Effector CD8-positive, alpha-beta T cell (primary cell): ENCODE data around the gene RPL39L.

Experiments used
- DNase-seq: peaks from one replicate; lab custom pipeline; 2025; lab: John Stamatoyannopoulos, UW

RPL39L gene

DNA sequence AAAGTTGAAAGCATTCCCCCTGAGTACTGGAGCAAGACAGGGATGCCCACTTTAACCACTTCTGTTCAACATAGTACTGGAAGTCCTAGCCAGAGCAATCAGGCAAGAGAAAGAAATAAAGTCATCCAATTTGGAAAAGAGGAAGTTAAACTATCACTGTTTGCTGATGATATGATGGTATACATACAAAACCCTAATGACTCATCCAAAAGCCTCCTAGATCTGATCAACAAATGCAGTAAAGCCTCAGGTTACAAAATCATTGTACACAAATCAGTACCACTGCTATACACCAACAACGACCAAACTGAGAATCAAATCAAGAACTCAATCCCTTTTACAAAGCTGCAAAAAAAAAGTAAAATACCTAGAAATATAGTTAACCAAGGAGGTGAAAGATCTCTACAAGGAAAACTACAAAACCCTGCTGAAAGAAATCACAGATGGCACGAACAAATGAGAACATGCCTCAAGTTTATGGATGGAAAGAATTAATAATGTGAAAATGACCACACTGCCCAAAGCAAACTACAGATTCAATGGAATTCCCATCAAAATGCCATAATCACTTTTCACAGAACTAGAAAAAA, 40.3 kb downstream of the RPL39L start:
- no peak for DNase-seq

DNA sequence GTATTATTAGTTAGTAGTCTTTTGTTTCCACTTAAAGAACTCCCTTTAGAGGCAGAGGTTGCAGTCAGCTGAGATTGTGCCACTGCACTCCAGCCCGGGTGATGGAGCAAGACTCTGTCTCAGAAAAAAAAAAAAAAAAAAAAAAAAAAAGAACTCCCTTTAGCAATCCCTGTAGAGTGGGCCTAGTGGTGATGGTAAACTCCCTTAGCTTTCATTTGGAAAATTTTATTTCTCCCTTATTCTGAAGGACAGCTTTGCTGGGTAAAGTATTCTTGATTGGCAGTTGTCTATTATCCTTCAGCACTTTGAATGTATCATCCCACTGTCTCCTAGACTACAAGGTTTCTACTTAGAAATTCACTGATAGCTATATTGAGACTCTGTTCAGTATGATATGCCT, 46.0 kb downstream of the RPL39L start:
- DNase-seq, result no peak

DNA sequence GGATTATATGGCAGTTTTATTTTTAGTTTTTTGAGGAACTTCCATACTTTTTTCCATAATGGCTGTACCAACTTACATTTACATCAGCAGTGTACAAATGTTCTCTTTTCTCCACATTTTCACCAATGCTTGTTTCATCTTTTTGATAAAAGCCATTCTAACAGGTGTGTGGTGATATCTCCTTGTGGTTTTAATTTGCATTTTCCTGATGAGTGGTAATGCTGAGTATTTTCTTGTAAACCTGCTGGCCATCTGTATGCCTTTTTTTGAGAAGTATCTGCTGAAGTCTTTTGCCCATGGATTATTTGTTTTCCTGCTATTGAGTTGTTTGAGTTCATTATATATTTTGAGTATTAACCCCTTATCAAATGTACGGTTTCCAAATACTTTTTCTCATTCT, 50.6 kb downstream of the RPL39L start:
- no peak for DNase-seq

DNA sequence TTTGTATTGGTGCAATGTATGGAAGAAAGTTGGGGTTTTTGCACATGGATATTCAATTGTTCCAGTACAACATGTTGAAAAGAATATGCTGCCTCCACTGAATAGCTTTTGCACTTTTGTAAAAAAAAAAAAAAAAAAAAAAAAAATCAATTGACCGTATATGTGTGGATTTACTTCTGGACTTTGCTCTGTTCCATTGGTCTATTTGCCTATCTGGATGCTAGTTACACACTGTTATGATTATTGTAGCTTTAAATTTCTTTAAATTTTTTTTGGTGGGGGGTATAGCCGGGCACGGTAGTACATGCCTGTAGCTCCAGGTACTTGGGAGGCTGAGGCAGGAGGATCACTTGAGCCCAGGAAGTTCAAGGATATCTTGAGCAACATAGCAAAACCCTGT, 52.5 kb downstream of the RPL39L start:
- no peak for DNase-seq

DNA sequence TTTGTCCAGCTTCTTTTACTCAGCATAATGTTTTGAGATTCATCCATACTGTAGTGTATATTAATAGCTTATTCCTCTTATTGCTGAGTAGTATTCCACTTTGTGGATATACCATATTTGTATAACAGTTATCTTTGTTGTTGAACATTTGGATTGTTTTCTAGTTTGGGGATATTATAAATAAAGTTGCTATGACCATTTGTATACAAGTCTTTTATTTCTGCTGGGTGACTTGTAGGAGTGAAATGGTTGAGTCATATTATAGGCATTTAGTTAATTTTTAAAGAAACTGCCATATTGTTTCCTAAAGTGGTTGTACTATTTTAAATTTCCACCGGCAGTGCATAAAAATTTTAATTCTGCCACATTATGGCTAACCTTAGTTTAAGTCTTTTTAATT, 53.4 kb downstream of the RPL39L start:
- DNase-seq, result no peak

DNA sequence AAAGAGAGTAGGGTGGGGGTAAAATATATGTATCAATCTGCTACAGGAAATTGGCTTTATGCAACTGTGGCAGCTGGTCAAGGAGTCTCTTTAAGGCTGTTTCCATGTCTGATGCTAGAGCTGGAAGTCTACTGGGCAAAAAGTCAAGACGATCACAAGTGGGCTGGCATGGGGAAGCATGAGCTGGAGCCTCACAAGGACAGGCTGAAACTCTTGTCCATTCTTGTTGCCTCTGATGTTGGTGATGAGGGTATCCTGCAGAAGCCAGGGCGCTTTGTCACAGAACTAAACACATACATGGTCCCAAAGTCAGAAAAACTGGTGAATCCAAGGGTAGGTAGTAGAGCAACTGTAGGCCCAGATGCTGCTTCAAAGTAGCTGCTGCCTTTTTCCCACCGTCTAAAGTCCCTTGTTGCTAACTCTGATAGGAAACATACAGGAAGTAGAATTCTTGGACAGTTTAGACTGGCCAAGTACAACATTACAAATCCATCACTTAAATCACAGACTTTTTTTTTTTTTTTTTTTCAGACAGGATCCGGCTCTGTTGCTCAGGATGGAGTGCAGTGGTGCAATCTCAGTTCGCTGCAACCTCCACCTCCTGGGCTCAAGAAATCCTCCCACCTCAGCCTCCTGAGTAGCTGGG, 54.2 kb downstream of the RPL39L start:
- no peak for DNase-seq

DNA sequence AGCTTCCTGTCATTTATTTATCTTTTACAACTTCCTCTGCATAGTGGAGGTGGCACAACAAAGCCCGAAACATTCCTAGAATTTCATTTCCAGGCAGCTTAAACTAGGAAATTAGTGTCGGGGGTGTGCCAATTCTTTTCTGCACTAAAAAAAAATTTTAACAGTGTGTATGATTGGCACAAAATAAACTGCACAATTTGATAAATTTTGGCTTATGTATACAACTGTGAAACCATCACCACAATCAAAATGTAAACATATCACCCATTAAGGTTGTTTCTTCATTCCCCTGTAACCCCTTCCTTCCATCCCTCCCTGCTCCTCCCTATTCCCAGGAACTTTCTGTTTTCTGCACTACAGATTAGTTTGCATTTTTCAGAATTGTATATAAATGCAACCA, 54.7 kb downstream of the RPL39L start:
- DNase-seq, result no peak

DNA sequence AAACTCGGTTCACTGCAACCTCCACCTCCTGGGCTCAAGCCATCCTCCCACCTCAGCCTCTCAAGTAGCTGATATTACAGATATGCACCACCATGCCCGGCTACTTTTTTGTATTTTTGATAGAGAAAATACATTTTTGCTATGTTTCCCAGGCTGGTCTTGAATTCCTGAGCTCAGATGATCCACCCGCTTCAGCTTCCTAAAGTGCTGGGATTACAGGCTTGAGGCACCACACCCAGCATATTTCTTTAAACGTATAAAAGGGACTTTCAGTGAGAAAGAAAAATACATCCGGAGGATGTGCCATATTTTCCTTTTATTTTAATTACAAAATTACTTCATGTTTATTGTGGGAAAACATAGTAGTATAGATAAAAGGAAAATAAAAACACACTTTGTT, 55.2 kb downstream of the RPL39L start:
- no peak for DNase-seq

DNA sequence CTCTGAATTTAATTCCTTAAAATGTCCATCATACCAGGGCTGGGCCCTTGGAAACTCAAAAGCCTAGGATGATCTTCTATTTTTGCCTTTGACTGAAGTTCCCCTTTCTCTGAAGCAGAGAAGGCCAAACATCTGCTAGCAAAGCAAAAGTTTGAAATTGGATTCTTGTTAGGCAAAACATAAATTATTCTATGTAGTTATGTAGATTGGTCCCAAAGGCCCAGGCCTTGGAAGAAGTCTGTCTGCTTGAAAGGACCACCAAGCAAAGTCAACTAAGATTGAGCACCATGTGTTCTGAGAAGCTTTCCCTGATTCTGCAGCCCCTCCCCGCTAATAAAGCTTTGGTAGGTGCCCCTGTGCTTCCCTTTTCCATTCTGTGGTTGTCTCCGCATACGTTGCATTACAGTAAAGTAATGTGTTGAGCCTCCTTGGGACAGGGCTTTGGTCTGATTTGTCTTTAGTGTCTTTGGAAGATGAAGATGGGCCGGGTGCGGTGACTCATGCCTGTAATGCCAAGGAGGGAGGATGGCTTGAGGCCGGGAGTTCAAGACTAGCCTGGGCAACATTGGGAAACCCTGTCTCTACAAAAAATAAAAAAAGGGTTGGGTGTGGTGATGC, 56.4 kb downstream of the RPL39L start:
- no peak for DNase-seq

DNA sequence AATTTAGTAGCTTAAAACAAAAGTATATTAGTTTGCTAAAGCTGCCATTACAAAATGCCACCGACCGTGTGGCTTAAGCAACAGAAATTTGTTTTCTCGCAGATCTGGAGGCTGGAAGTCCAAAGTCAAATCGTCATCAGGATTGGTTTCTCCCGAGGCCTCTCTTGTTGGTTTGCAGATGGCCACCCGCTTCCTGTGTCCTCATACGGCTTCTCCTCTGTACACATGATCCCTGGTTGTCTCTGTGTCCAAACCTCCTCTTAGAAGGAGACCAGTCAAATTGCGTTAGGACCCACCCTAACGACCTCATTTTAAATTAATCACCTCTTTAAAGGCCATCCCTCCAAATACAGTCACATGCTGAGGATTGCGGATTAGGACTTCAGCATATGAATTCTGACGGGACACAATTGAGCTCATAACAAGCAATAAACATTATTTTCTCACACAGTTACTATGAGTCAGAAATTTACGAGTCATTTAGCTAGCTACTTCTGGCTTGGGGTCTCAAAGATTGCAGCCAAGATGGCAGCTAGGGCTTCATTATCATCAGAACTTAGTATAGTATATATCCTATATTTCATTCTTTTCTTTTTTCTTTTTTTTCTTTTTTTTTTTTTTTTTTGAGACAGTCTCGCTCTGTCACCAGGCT, 58.4 kb downstream of the RPL39L start:
- no peak for DNase-seq

DNA sequence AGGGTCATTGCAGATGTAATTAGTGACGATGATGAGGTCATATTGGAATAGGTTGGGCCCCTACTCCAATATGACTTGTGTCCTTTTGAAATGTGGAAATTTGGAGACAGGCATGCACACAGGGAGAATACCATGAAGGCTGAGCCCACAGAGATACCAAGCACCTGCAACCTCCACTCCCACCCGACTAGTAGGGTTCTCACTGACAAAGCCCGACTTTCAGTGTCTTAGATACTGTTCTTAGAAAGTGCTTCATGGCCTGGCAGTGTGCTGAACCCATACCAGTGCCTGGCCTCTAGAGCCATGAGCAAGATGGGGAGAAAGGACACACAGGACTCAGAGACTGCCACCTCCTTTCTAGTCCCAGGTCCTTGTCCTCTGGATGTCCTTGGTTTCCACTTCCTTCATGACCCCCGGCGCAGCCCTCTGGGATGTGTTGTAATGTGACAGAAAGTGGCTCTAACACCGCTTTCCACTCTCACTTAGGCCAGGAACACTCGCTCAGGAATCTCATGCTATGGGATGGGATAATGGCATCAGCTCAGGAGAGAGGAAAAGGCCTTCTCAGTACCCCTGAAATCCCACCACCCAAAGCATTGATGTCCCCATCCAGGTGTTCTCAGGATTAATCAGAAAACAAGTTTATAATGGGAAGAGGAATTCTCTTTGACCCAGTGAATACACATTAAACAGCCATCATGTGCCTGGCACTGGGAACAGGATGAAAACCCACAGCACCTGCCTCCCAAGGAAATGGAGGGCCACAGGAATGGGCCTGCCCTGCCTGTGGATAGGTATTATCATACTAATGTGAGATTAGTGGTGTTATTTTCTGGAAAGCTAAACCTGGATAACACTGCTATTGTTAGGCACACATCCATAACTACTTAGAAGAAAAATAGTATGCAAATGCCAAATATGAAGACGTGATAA, 59.9 kb downstream of the RPL39L start:
- no peak for DNase-seq

DNA sequence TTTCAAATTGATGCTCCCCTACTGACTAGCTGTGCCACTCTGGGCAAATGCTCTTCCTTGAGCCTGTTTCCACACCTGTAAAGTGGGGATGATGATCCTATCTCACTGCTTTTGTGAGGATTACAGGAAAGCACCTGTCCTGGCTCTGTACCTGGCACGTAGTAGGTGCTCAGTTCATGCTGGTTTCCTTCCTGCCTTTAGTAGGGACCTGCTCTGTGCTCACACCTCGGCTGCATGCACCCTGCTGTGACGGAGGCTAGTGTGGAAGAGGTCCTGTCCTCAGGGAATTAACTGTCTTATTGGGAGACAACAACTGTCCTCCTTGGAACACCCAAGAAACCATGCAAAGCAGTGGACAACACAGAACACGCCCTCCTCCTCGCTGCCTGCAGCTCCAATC, 61.8 kb downstream of the RPL39L start:
- DNase-seq, result no peak

DNA sequence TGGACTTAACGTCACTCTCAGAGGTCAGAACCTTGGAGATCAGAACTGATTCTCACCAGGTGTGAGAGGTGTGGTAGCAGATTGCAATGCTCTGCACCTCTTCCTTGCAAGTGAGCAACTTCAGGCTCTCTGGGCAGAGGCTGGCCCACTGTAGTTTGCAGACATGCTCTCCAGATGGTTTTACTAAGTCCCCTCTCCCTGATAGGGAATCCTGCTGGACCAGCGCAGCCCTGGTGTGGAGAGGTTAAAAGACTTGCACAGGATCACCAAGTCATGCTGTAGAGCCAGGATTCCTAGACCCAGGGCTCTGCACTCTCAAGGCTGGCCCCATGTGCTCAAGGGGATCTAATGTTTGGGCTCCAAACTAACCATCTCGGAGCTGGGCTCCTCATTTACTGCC, 62.2 kb downstream of the RPL39L start:
- no peak for DNase-seq

DNA sequence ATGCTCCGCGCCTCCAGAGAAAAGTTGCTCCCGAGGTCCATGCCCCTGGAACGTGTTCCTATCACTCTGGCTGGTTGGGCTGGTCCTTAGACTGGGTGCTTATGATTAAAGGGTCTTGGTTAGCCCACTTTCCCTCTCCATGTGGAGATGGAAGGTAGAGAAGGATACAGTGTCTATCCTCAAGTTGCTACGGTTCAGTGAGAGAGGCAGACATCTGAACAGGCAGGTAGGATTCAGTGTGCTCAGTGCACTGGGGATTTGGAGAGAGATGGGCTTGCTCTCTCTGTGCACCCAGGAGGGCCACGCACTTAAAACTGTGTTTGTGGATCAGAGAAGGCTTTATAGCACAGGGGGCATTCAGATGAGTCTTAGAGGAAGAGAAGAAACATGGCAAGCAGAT, 63.0 kb downstream of the RPL39L start:
- DNase-seq, result no peak

DNA sequence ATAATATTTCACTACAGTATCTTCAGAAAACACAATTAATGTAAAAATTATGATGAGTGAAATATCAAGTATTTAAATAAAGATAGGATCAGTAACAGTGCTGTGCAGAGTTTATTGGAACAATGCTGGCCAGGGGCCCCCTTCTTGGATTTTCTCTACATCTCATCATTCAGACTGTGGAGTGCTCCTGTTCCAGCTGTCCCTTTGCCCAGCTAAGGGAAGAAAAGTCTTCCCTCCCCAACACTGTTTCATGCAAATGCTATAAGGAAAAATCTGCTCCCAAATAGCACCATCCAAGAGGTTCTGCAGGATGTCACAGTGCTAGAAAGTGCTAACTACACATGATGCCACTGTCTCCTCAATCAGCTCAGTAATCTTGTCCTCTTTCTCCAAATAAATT, 64.5 kb downstream of the RPL39L start:
- no peak for DNase-seq

DNA sequence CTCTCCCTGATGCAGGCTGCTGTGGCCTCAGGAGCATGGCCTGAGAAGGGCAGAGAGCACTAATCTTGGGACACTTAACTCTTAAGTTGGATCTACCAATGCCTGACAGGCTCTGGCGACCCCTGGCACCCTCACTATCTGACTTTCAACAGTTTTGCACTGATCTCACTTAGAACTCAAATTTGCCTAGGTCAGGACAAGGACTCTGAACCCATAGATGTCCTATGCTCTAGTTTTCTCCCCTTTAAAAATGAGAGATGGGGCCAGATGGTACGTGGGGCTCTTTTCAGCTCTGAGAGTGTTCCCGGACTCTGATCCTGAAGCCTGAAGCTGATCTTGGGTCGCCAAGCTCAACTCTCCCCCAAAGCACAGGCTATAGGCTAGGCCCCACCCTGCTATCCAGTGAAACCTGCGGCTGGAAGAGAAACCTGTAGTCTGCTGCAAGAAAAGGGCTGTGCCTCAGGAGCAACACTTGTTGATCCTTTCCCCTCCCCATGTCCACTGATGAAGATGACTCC, 65.7 kb downstream of the RPL39L start:
- DNase-seq, result no peak

DNA sequence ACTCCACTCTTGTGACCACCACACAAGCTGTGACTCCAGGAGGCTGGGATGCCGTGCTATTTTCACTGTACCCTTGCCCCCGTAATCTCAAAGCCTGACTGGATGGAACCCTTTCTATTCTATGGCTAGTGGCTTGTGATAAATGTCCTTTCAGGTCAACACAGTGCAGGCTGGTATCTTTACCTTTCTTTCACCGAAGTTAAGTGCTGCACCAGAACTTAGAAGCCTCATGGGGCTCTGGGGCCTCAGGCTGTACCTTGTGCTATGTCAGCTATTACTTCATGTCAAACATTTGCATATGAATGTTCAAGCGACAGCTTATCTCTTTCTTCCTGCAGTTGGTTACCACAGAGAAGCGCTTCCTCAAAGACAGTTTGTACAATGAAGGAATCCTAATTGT, 66.8 kb downstream of the RPL39L start:
- no peak for DNase-seq

DNA sequence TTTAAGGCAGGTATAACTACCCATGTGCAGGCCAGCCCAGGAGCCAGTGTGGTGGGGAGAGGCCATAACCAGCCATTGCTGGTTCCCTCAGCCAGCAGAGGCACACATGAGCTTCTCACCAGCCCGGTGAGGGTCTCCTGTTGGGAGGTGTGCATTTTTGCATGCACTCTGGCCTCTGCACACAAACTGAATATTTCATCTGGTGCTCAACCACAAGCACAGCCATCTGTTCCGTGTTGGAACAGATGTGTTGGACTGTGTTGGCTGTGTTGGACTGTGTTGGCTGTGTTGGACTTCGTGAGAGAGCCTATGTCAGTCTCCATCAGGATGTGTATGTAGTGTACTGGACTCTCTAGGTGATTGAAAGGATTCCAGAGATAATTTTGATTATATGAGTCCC, 67.2 kb downstream of the RPL39L start:
- no peak for DNase-seq
